HepG2 (cell line): ENCODE measurements around the gene SCYGR4. TPM values are rescaled to one million over a fixed set of nuclear protein-coding genes. Genes with fewer than 3 reads are reported as not detected.

Experiments
- ATAC-seq: fragments of 200-7000 bp; cut with Tn5 transposase; 3 replicates; pipeline ENCODE4 v1.9.1; 2020; ENCODE audit warnings: mild to moderate bottlenecking, moderate library complexity
- BruUV-seq: library from RNA; stranded (reverse); fragments of 400-500 nt; replicated peaks from 2 replicates; lab custom pipeline; 2021; lab: Mats Ljungman, UMichigan
- CTCF ChIA-PET: fragments of 300-600 bp; formaldehyde crosslinking; extraction: SDS; loops from one replicate; lab custom pipeline; 2021; ENCODE audit warnings: low total read pairs, inconsistent platforms, low intra/inter-chr PET ratio; lab: Yijun Ruan, JAX
- POLR2A ChIA-PET: fragments of 350-600 bp; sonication (Branson Sonifier 250); formaldehyde crosslinking; loops from one replicate; lab custom pipeline; 2020; ENCODE audit warnings: antibody characterized with exemption, inconsistent platforms; lab: Yijun Ruan, JAX
- DNase-seq: peaks from one replicate; pipeline ENCODE4 v3.0.0-alpha.2; 2015; ENCODE audit warnings: low spot score
- FAIRE-seq: peaks from 3 replicates; lab custom pipeline; 2011; peaks lifted over from hg19 to GRCh38; lab: Jason Lieb, UNC
- H2AFZ ChIP-seq: one replicate; pipeline ENCODE4 v1.6.1; 2011; ENCODE audit warnings: low read length, inconsistent platforms
- H3K27ac ChIP-seq: fragments of 300-600 bp; 3 replicates; pipeline ENCODE4 v1.8.0; 2011; ENCODE audit warnings: mixed run types, mild to moderate bottlenecking, mixed read lengths, low read length, inconsistent platforms; ENCODE audit not compliant: insufficient read depth; ENCODE audit errors: extremely low read length
- H3K27me3 ChIP-seq, 2 experiments: fragments of 200-600 bp in 1 of 2; 2 replicates in 1 of 2; 3 replicates in 1 of 2; pipeline versions ENCODE4 v1.6.0 to v1.8.0; 2011; ENCODE audit warnings: low read length in 2 of 2, mild to moderate bottlenecking in 2 of 2, moderate library complexity in 2 of 2, inconsistent platforms in 1 of 2; ENCODE audit not compliant: insufficient read depth in 2 of 2, control insufficient read depth in 1 of 2
- H3K36me3 ChIP-seq, 2 experiments: fragments of 200-600 bp in 1 of 2; replicated peaks in 1 of 2; 2 replicates in 1 of 2; 3 replicates in 1 of 2; pipeline versions ENCODE4 v1.5.1 to v1.8.0; 2011; ENCODE audit warnings: low read length in 2 of 2, inconsistent platforms in 1 of 2; ENCODE audit not compliant: insufficient read depth in 2 of 2, control insufficient read depth in 1 of 2
- H3K4me1 ChIP-seq: 2 replicates; pipeline ENCODE4 v1.5.1; 2012; ENCODE audit warnings: low read length, inconsistent platforms; ENCODE audit not compliant: insufficient read depth
- H3K4me2 ChIP-seq: 2 replicates; pipeline ENCODE4 v1.6.0; 2011; ENCODE audit warnings: low read depth, low read length, inconsistent platforms
- H3K4me3 ChIP-seq, 3 experiments: fragments of 200-600 bp in 1 of 3; sonication (generic), shearing (Covaris generic) in 1 of 3; replicated peaks in 1 of 3; 2 replicates each; pipeline ENCODE4 v1.5.1; 2011 to 2016; ENCODE audit warnings: low read length in 3 of 3, inconsistent platforms in 2 of 3, low read depth in 2 of 3, mild to moderate bottlenecking in 2 of 3, control low read depth in 1 of 3, mixed read lengths in 1 of 3; ENCODE audit not compliant: insufficient read depth in 1 of 3
- H3K79me2 ChIP-seq: one replicate; pipeline ENCODE4 v1.6.1; 2011; ENCODE audit warnings: low read length, inconsistent platforms; ENCODE audit not compliant: insufficient read depth
- H3K9ac ChIP-seq: 2 replicates; pipeline ENCODE4 v1.6.0; 2011; ENCODE audit warnings: mild to moderate bottlenecking, low read depth, low read length, inconsistent platforms; ENCODE audit not compliant: insufficient read depth
- H3K9me3 ChIP-seq: 2 replicates; pipeline ENCODE4 v1.5.1; 2012; ENCODE audit warnings: mild to moderate bottlenecking, low read length
- H4K20me1 ChIP-seq: 2 replicates; pipeline ENCODE4 v1.6.0; 2011; ENCODE audit warnings: inconsistent platforms, mild to moderate bottlenecking, low read length, moderate library complexity; ENCODE audit not compliant: insufficient read depth
- ESRRA ChIP-seq: sonication (generic); formaldehyde crosslinking; IDR thresholded peaks from 2 replicates; pipeline ENCODE4 v1.5.1; 2020; ENCODE audit warnings: mild to moderate bottlenecking, low read depth, missing genetic modification reagents
- EZH2 ChIP-seq: conservative IDR thresholded peaks from 2 replicates; pipeline ENCODE4 v1.6.1; 2012; ENCODE audit warnings: mild to moderate bottlenecking, low read depth, low read length, moderate library complexity
- HMGXB3 ChIP-seq: sonication (generic); formaldehyde crosslinking; IDR thresholded peaks from 2 replicates; pipeline ENCODE4 v1.4.0; 2020; ENCODE audit warnings: missing genetic modification reagents, borderline replicate concordance
- SP5 ChIP-seq: IDR thresholded peaks from 2 replicates; pipeline ENCODE4 v1.6.1; 2016; ENCODE audit warnings: low read depth, borderline replicate concordance
- ZNF20 ChIP-seq: sonication (generic); formaldehyde crosslinking; IDR thresholded peaks from 2 replicates; pipeline ENCODE4 v1.4.0; 2020; ENCODE audit warnings: mild to moderate bottlenecking, moderate library complexity, missing genetic modification reagents
- ZNF205 ChIP-seq: IDR thresholded peaks from 2 replicates; pipeline ENCODE4 v1.6.1; 2018; ENCODE audit warnings: missing biosample characterization, missing genetic modification reagents
- ZNF577 ChIP-seq: sonication (generic); formaldehyde crosslinking; IDR thresholded peaks from 2 replicates; pipeline ENCODE4 v1.4.0; 2020; ENCODE audit warnings: mild to moderate bottlenecking, low read depth, missing genetic modification reagents, borderline replicate concordance
- in situ Hi-C: cut with HindIII; loops from 2 replicates; pipeline ENCODE4 v1.10.0; 2017; ENCODE audit warnings: low pct_unique_long_range_greater_than_20kb; ENCODE audit not compliant: extremely low pct_ligation_motif_present
- intact Hi-C: fragments of 100-400 bp; cut with micrococcal nuclease; formaldehyde crosslinking; loops from one replicate; pipeline ENCODE4 v1.10.0; 2022; ENCODE audit not compliant: unreplicated experiment
- polyA plus RNA-seq, 8 experiments: library from polyadenylated mRNA; depleted of rRNA in 3 of 8; stranded (reverse) in 7 of 8; unstranded in 1 of 8; fragments of >200 nt; fragmentation: Illumina TruSeq in 4 of 8; extraction: Trizol in 4 of 8; gene quantifications; 2 replicates each; pipeline versions ENCODE4 v1.2.1 to v1.2.3, GENCODE V29; 2011 to 2016; ENCODE audit warnings: low read depth in 4 of 8, missing spikeins in 1 of 8, mixed read lengths in 1 of 8; ENCODE audit not compliant: insufficient read depth in 1 of 8
- total RNA-seq, 5 experiments: library from RNA; depleted of rRNA; stranded (reverse); fragments of >200 nt; fragmentation: Illumina TruSeq; extraction: Trizol; gene quantifications; 2 replicates each; pipeline ENCODE4 v1.2.3, GENCODE V29; 2016; ENCODE audit warnings: low read depth in 1 of 5
- TF ChIP-seq, protein P1 (sequence below): sonication (generic); formaldehyde crosslinking; IDR thresholded peaks from 2 replicates; pipeline ENCODE4 v1.5.0; 2020; ENCODE audit warnings: missing genetic modification reagents
- TF ChIP-seq, protein P2 (sequence below): sonication (generic); formaldehyde crosslinking; IDR thresholded peaks from 2 replicates; pipeline ENCODE4 v1.4.0; 2020; ENCODE audit warnings: missing genetic modification reagents

Gene SCYGR4
- total and polyA plus RNA-seq, 2 of the 13 experiments (the other 11 are each of a cell fraction or from before 2014, with no cell fraction given) = not detected

DNA sequence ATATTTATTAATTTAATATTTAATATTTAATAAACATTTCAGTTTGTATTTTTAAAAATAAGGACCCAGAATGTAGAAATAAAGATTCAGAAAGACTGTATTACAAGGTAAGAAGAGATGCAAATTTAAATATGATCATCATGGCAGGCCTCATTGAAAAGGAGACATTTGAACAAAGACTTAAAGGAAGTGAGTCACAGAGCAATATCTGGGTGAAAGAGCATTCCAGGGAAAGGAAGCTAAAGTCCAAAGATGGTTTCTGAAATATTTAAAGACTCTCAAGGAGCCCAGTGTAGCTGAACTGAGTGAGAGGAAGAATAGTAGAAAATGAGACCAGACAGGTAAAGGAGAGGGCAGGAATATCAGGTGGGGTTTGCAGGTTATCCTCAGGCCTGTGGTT is 5.9 kb downstream of the SCYGR4 start:
- TF ChIP-seq ZNF577 (CRISPR knock-in tag) = no peak
- no peak for TF ChIP-seq ESRRA (CRISPR knock-in tag)
- TF ChIP-seq, protein P1, sequence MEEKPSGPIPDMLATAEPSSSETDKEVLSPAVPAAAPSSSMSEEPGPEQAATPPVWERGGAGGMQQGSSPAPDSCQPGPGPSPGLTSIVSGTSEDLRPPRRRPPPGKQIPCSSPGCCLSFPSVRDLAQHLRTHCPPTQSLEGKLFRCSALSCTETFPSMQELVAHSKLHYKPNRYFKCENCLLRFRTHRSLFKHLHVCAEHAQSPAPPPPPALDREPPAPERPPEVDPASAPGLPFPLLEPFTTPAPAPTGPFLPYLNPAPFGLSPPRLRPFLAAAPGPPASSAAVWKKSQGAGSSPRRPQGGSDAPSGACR (CRISPR knock-in tag) = no peak
- no peak for TF ChIP-seq ZNF20 (CRISPR knock-in tag)
- no peak for TF ChIP-seq SP5
- TF ChIP-seq, protein P2, sequence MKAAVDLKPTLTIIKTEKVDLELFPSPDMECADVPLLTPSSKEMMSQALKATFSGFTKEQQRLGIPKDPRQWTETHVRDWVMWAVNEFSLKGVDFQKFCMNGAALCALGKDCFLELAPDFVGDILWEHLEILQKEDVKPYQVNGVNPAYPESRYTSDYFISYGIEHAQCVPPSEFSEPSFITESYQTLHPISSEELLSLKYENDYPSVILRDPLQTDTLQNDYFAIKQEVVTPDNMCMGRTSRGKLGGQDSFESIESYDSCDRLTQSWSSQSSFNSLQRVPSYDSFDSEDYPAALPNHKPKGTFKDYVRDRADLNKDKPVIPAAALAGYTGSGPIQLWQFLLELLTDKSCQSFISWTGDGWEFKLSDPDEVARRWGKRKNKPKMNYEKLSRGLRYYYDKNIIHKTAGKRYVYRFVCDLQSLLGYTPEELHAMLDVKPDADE (CRISPR knock-in tag) = no peak
- TF ChIP-seq ZNF205 (CRISPR knock-in tag) = no peak
- TF ChIP-seq EZH2 = no peak
- TF ChIP-seq HMGXB3 = no peak
- TF ChIP-seq, all 625 proteins: peak for 0
- Histone ChIP-seq H3K79me2 (no peaks in the 10 kb centered on the region), H3K27ac (no peak overlapping the region), H3K9ac (no peak overlapping the region), H4K20me1 (no peaks in the 10 kb centered on the region), H3K9me3 (no peaks in the 10 kb centered on the region), H3K4me3 (no peak overlapping the region), H3K4me1 (peaks cover 12% of the 10 kb centered on the region), H3K36me3 (no peaks in the 10 kb centered on the region), H3K4me2 (no peak overlapping the region), H3K27me3 (no peaks in the 10 kb centered on the region; a peak in 1 of 5 replicates), H2AFZ (no peak overlapping the region)
- DNase-seq (no peak), FAIRE-seq (no peak), ATAC-seq (no peak)
- in situ Hi-C loops = no loop called here
- BruUV-seq = no TSS peak
- POLR2A ChIA-PET = no interaction called here
- CTCF ChIA-PET = no interaction called here
- intact Hi-C loops = no loop called here
